Coronary artery (tissue), 2 donors: ENCODE results near the gene LAIR2.
"Not testable (repeated sequence)": the region's sequence is repeated elsewhere in the genome, so short reads cannot be mapped to it uniquely, and the experiment has no call there.

Experiments used
- DNase-seq: peaks from one replicate; pipeline ENCODE4 v3.0.0-alpha.2; 2017; ENCODE audit warnings: low spot score
- H3K27ac ChIP-seq, 2 donors: fragments of 200-600 bp; sonication (generic); one replicate each; pipeline ENCODE4 v1.5.1; 2016 to 2019
- H3K4me3 ChIP-seq: fragments of 200-600 bp; sonication (generic); 2 replicates; pipeline ENCODE4 v1.5.1; 2016; ENCODE audit warnings: mild to moderate bottlenecking, moderate library complexity
- TF ChIP-seq, protein P1 (sequence below): fragments of 200-600 bp; sonication (generic); IDR thresholded peaks from one replicate; pipeline ENCODE4 v1.5.1; 2019; ENCODE audit warnings: antibody characterized with exemption

The LAIR2 gene

DNA sequence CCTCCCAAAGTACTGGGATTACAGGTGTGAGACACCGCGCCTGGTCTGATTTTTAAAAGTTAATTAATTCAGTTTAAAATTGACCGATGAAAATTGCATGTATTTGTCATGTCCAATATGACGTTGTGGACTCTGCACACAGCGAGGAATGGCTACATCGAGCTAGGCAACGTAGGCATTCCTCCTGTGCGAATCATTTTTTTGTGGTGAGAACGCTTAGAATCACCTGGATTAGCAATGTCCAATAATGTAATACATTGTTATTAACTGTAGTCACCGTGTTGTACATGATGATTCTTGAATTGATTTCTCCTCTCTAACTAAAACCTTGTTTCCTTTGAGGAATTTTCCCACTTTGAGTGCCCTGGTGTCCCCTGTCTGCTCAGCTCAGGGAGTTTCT lies 3.4 kb downstream of the LAIR2 start:
- TF ChIP-seq, protein P1, sequence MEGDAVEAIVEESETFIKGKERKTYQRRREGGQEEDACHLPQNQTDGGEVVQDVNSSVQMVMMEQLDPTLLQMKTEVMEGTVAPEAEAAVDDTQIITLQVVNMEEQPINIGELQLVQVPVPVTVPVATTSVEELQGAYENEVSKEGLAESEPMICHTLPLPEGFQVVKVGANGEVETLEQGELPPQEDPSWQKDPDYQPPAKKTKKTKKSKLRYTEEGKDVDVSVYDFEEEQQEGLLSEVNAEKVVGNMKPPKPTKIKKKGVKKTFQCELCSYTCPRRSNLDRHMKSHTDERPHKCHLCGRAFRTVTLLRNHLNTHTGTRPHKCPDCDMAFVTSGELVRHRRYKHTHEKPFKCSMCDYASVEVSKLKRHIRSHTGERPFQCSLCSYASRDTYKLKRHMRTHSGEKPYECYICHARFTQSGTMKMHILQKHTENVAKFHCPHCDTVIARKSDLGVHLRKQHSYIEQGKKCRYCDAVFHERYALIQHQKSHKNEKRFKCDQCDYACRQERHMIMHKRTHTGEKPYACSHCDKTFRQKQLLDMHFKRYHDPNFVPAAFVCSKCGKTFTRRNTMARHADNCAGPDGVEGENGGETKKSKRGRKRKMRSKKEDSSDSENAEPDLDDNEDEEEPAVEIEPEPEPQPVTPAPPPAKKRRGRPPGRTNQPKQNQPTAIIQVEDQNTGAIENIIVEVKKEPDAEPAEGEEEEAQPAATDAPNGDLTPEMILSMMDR, result no peak
- Histone ChIP-seq H3K4me3 (no peak overlapping the region), H3K27ac (no peak overlapping the region)
- DNase-seq, result no peak

DNA sequence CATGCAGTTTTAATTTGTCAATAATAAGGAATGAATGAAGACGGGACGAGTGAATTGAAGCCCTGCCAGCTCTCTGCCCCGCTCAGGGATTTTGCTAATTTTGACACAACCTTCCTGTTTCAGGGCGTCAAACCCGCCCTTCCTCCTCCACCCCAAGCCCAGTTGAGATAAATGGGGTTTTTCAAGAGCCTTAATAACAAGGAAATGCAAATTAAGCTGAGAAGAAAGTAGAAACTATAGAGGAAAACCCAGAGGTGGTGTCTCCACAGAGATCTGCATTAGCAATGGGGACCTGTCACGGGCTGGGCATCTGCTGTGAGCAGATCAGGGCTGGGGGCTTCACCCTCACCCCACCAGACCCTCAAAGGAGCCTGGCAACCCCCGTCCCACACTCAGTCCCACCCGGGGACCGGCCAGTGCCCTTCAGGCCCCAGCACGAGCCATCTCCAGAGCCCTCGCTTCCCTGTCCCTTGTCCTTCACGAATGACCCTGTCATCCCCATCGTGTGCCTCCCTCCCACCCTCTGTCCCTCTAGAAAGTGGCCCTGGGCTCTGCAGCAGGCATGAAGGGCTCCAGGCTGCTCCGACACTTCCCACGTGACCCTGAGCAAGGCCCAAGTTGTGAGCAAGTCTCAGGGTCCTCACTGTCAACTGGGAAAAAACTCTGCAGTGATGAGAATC lies 4.5 kb downstream of the LAIR2 start:
- H3K27ac ChIP-seq, DNase-seq, H3K4me3 ChIP-seq: not testable (repeated sequence)

DNA sequence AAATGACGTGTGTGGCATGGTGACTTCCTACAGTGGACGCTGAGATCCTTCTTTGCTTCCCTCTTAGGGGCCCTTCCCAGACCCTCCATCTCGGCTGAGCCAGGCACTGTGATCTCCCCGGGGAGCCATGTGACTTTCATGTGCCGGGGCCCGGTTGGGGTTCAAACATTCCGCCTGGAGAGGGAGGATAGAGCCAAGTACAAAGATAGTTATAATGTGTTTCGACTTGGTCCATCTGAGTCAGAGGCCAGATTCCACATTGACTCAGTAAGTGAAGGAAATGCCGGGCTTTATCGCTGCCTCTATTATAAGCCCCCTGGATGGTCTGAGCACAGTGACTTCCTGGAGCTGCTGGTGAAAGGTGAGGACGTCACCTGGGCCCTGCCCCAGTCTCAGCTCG lies 5.2 kb downstream of the LAIR2 start:
- no peak overlapping the region for H3K4me3 ChIP-seq

DNA sequence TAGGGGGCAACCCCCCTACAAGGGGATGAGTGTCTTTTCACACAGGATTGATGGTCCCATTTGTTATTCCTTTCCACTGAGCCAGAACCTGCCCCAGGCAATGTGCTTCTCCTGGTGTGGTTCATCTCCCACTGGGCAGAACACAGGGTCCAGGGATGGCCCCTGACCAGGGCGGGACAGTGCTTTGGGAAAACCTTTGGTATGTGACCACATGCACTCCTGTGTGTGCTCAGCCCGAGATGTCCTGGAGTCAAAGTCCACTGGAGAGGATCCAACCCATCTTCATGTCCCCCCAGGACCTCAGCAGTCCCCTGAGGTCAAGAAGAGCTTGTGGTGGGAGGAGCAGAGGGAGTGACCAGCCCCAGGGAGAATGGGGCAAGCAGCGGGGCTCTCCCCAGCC lies 5.9 kb downstream of the LAIR2 start:
- not testable (repeated sequence) for H3K4me3 ChIP-seq, H3K27ac ChIP-seq, DNase-seq

More for the DNA sequence above, 5.2 kb downstream of the LAIR2 start:
- DNase-seq, result no peak
- TF ChIP-seq, protein P1, result no peak
- no peak overlapping the region for H3K27ac ChIP-seq

DNA sequence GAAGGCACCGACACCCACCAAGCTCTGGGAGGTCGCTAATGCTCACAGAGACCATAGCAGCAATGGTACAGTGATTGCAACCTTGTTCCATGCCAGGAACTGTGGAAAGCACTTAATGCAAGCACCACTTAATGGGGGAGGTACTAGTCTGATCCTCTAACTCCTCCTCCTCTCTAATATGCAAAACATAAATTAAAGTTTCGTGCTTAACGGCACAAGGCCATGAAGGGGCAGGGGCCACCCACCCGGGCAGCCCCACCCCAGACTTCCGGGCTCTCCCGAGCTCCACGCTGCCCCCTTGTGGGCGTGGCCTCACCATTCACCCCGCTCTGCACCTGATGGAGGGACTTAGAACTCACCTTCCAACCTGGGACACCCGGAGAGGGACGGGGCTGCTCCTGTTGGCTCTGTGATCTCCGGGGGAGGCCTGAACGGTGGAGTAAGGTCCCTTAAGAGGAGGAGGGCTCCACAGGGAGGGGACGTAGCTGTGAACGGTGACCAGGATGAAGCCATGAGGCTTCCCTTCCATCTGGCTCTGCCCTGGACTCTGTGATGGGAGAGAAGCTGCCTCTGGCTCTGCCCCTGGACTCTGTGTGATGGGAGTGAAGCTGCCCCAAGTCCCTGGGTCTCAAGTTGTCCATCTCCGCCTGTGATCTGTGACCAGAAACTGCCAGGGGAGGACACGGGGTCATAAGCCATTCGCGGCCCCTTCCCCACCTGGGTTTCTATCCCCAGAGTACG lies 6.7 kb downstream of the LAIR2 start:
- H3K27ac ChIP-seq, DNase-seq, H3K4me3 ChIP-seq: not testable (repeated sequence)

DNA sequence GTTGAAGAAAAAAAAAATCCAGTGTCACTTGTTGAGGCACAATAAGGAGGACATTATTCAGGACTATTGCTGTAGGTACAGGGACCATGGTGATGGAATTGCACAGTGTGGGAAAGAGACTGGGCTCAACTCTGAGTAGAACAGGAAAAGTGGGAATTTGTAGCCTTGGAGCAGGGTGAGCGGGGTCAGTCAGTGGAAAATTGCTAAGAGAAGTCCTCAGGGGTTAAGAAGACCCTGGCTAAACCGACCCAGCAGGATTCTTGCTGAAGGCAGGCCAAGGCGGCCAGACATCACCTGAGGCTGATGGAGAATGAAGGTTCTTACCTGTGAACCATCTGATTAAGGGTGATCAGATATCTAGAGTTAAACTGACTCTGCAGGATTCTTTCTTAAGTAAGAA lies 12.5 kb downstream of the LAIR2 start:
- no peak overlapping the region for H3K4me3 ChIP-seq
- H3K27ac ChIP-seq, result no peak overlapping the region
- no peak for DNase-seq
- TF ChIP-seq, protein P1, result no peak

DNA sequence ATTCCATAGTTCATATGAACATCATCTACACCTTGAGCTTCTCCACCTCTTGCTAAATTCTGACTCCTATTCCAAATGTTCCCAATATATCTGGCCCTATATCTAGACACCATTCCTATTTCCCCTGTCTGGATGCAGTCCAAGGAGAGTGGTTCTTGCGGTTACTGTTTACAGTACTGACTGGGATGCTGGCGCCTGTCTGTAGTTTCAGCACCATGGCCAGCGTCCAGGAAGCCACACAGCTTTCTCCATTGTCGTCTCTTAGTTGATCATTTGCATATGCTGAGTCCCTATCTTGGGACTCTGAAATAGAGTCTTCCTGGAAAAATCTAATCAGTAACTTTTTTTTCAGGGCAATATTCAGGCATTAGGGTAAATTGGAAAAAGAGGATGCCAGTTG lies 14.9 kb downstream of the LAIR2 start:
- Histone ChIP-seq H3K4me3 (no peak overlapping the region), H3K27ac (no peak overlapping the region)
- DNase-seq, result no peak
- TF ChIP-seq, protein P1, result no peak

DNA sequence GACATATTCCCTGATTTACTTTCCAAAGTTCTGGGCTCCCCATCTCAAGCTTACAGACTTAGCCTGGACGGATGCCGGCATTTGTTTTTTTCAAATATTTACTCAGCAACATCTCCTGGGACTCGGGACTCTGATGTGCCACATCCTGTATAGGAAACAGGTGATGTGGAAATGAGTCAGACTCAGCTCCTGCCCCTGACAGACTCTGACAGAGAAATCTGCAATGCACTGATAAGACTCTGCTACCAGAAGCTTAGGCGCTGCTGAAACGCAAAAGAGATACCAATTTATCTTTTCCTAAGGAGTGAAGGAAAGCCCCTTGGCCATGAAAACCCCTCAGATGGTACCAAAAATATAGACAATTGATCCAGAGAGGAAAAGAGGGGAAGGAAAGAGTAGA lies 16.2 kb downstream of the LAIR2 start:
- TF ChIP-seq, protein P1, result no peak
- Histone ChIP-seq H3K27ac (no peak overlapping the region), H3K4me3 (no peak overlapping the region)
- DNase-seq, result no peak
